Loucy (cell line): Measurements from ENCODE around the gene ADGRD2.

ENCODE experiments used
- CTCF ChIP-seq: fragments of 200-600 bp; sonication (generic); conservative IDR thresholded peaks from 2 replicates; pipeline ENCODE4 v1.5.1; 2014; ENCODE audit warnings: mild to moderate bottlenecking, antibody characterized with exemption, low read length
- EZH2phosphoT487 ChIP-seq: fragments of 200-600 bp; IDR thresholded peaks from 2 replicates; pipeline ENCODE4 v1.6.1; 2018; ENCODE audit warnings: antibody characterized with exemption, mild to moderate bottlenecking, moderate library complexity, borderline replicate concordance

- no peak for TF ChIP-seq CTCF
- no peak for TF ChIP-seq EZH2phosphoT487
Observed at GRCh38 chr9:124499216-124499615, 49.0 kb downstream of the ADGRD2 start.
